ENCODE results near the gene WFS1. TPM values are rescaled to one million over a fixed set of nuclear protein-coding genes. Genes with fewer than 3 reads are reported as not detected.

WFS1 gene
- total and polyA plus RNA-seq, 2 of the 13 experiments (the other 11 are each of a cell fraction or from before 2014, with no cell fraction given) = 39.1 to 42.2 TPM

GRCh38 chr4:6225469-6225868, 44.2 kb upstream of the WFS1 start:
- peaks cover under 1 to 1% of the 10 kb centered on the region in 2 experiments; a peak in 1 of 5 replicates for H3K27me3 ChIP-seq (ENCODE audit: control insufficient read depth in 1 of 2, insufficient read depth in 2 of 2, low read length in 2 of 2)
- FAIRE-seq (no peak), ATAC-seq (peak; percentile 57; the same call in 2 of the 3 replicates), DNase-seq (ENCODE audit: low spot score) (no peak)
- 40% methylated on average over 5 of the region's 7 CpGs for WGBS (ENCODE audit: low lambda C conversion rate)
- no peak overlapping the region for H2AFZ ChIP-seq (ENCODE audit: low read length)
- H3K27ac ChIP-seq (ENCODE audit: extremely low read length, insufficient read depth, low read length) = no peak overlapping the region
- intact Hi-C loops (cut with micrococcal nuclease; ENCODE audit: unreplicated experiment) = no loop called here
- in situ Hi-C loops (cut with HindIII; ENCODE audit: extremely low pct_ligation_motif_present, low pct_unique_long_range_greater_than_20kb) = loop anchor here (25.0 kb wide), 1 partner anchor 337 kb away; no protein-coding TSS in a partner anchor
- H3K9ac ChIP-seq (ENCODE audit: insufficient read depth, low read depth, low read length) = no peak overlapping the region
- no peaks in the 10 kb centered on the region for H4K20me1 ChIP-seq (ENCODE audit: insufficient read depth, low read length)
- no peaks in the 10 kb centered on the region for H3K9me3 ChIP-seq (ENCODE audit: low read length)
- H3K79me2 ChIP-seq (ENCODE audit: insufficient read depth, low read length) = no peaks in the 10 kb centered on the region
- no TSS peak for BruUV-seq (replicated peaks)
- ChIA-PET CTCF (ENCODE audit: low intra/inter-chr PET ratio, low total read pairs) (no interaction called here), POLR2A (no interaction called here)
- no peak overlapping the region for H3K4me2 ChIP-seq (ENCODE audit: low read depth, low read length)
- H3K4me3 ChIP-seq (replicated peaks in 1 of 3; ENCODE audit: insufficient read depth in 1 of 3, low read depth in 2 of 3, low read length in 3 of 3) = no peak overlapping the region
- H3K36me3 ChIP-seq (replicated peaks in 1 of 2; ENCODE audit: control insufficient read depth in 1 of 2, insufficient read depth in 2 of 2, low read length in 2 of 2) = no peaks in the 10 kb centered on the region
- no peaks in the 10 kb centered on the region for H3K4me1 ChIP-seq (ENCODE audit: insufficient read depth, low read length)
- TF ChIP-seq REST (IDR thresholded peaks at IDR 0.05; ENCODE audit: borderline replicate concordance in 1 of 2, low read depth in 1 of 2, low read length in 2 of 2) (peak; percentile 70 to 95), TRIM24 (CRISPR knock-in tag; IDR thresholded peaks at IDR 0.05) (no peak), BRD4 (CRISPR knock-in tag; IDR thresholded peaks at IDR 0.05) (no peak), THYN1 (CRISPR knock-in tag; IDR thresholded peaks at IDR 0.05; ENCODE audit: borderline replicate concordance, low read depth) (no peak), ZHX1 (CRISPR knock-in tag; IDR thresholded peaks at IDR 0.05; ENCODE audit: low read depth) (no peak), POLR2AphosphoS2 (IDR thresholded peaks at IDR 0.05; ENCODE audit: low read depth, low read length) (no peak), MIER2 (CRISPR knock-in tag; IDR thresholded peaks at IDR 0.05) (peak; percentile 95), CREM (IDR thresholded peaks at IDR 0.05) (no peak), CREM (CRISPR knock-in tag; IDR thresholded peaks at IDR 0.05) (no peak), ARNT2 (CRISPR knock-in tag; IDR thresholded peaks at IDR 0.05; ENCODE audit: low read depth) (no peak)
